HepG2 (cell line): Measurements from ENCODE around the gene TOP3B. TPM values are rescaled to one million over a fixed set of nuclear protein-coding genes. Genes with fewer than 3 reads are reported as not detected.

ENCODE experiments used
- CBX5 ChIP-seq: sonication (generic); formaldehyde crosslinking; IDR thresholded peaks from 2 replicates; pipeline ENCODE4 v1.4.0; 2020; ENCODE audit warnings: missing genetic modification reagents, borderline replicate concordance
- E2F2 ChIP-seq: sonication (generic); formaldehyde crosslinking; IDR thresholded peaks from 2 replicates; pipeline ENCODE4 v1.4.0; 2020; ENCODE audit warnings: missing genetic modification reagents, borderline replicate concordance
- ZFP91 ChIP-seq: sonication (generic); formaldehyde crosslinking; IDR thresholded peaks from 2 replicates; pipeline ENCODE4 v1.9.0; 2022; ENCODE audit warnings: missing genetic modification reagents, mild to moderate bottlenecking, borderline replicate concordance
- ZHX2 ChIP-seq, 2 experiments: sonication (generic) in 1 of 2; formaldehyde crosslinking in 1 of 2; IDR thresholded peaks; 2 replicates each; pipeline versions ENCODE4 v1.6.1 to v1.9.0; 2014 to 2022; ENCODE audit warnings: antibody characterized with exemption in 1 of 2, borderline replicate concordance in 1 of 2, inconsistent platforms in 1 of 2, low read depth in 1 of 2, missing genetic modification reagents in 1 of 2
- ZNF570 ChIP-seq: sonication (generic); formaldehyde crosslinking; IDR thresholded peaks from 2 replicates; pipeline ENCODE4 v1.4.0; 2020; ENCODE audit warnings: mild to moderate bottlenecking, missing genetic modification reagents, borderline replicate concordance
- ZNF775 ChIP-seq: sonication (generic); formaldehyde crosslinking; IDR thresholded peaks from 2 replicates; pipeline ENCODE4 v1.4.0; 2020; ENCODE audit warnings: missing genetic modification reagents, mild to moderate bottlenecking, moderate library complexity, borderline replicate concordance
- polyA plus RNA-seq, 8 experiments: library from polyadenylated mRNA; depleted of rRNA in 3 of 8; stranded (reverse) in 7 of 8; unstranded in 1 of 8; fragments of >200 nt; fragmentation: Illumina TruSeq in 4 of 8; extraction: Trizol in 4 of 8; gene quantifications; 2 replicates each; pipeline versions ENCODE4 v1.2.1 to v1.2.3, GENCODE V29; 2011 to 2016; ENCODE audit warnings: low read depth in 4 of 8, missing spikeins in 1 of 8, mixed read lengths in 1 of 8; ENCODE audit not compliant: insufficient read depth in 1 of 8
- total RNA-seq, 5 experiments: library from RNA; depleted of rRNA; stranded (reverse); fragments of >200 nt; fragmentation: Illumina TruSeq; extraction: Trizol; gene quantifications; 2 replicates each; pipeline ENCODE4 v1.2.3, GENCODE V29; 2016; ENCODE audit warnings: low read depth in 1 of 5
- TF ChIP-seq, protein P1 (sequence below): IDR thresholded peaks from 2 replicates; pipeline ENCODE4 v1.6.1; 2016; ENCODE audit warnings: low read depth, missing genetic modification reagents, missing compliant biosample characterization
- TF ChIP-seq, protein P2 (sequence below): sonication (generic); formaldehyde crosslinking; IDR thresholded peaks from 2 replicates; pipeline ENCODE4 v1.5.0; 2020; ENCODE audit warnings: mild to moderate bottlenecking, missing genetic modification reagents, borderline replicate concordance

The TOP3B gene
- total and polyA plus RNA-seq, 2 of the 13 experiments (the other 11 are each of a cell fraction or from before 2014, with no cell fraction given): 28.5 to 29.7 TPM

DNA sequence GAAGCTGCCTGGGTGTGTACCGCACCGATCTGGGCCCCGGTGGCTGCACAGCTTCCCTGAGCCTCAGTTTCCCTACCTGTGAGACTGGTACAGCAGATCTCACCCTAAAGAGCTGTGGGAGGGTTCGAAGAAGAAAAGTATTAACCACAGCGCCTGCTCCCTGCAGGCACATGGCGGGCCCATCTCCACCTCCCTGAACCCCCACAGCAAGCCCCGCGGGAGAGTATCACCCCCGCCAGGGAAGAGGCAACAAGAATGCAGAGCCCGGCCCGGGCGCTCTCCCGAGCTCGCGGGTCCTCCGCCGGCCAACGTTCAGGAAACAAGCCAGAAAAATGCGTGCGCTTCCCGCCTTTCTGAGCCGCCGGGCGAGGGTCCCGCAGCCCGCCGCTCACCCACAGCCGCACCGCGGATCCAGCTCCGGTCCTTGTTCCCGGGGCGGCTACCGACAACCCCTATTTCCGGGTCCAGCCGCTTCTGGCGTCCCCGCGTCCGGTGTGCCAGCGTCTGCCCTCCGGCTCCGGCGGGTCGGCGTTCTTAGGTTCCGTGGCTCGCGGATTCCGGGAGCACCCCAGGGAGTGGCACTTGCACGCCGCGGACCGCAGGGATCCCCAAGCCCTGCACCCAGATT is at the start of gene TOP3B (continued):
- TF ChIP-seq CBX5 (CRISPR knock-in tag): peak; percentile 98
- TF ChIP-seq E2F2 (CRISPR knock-in tag): no peak; the same call in 1 of the 2 replicates
- peak; percentile 86 for TF ChIP-seq ZFP91 (CRISPR knock-in tag)
- peak; percentile 89 for TF ChIP-seq ZHX2 (IDR thresholded peaks at IDR 0.05; ENCODE audit: low read depth)
- TF ChIP-seq ZHX2 (CRISPR knock-in tag; IDR thresholded peaks at IDR 0.05; ENCODE audit: borderline replicate concordance): no peak
- TF ChIP-seq, protein P1, sequence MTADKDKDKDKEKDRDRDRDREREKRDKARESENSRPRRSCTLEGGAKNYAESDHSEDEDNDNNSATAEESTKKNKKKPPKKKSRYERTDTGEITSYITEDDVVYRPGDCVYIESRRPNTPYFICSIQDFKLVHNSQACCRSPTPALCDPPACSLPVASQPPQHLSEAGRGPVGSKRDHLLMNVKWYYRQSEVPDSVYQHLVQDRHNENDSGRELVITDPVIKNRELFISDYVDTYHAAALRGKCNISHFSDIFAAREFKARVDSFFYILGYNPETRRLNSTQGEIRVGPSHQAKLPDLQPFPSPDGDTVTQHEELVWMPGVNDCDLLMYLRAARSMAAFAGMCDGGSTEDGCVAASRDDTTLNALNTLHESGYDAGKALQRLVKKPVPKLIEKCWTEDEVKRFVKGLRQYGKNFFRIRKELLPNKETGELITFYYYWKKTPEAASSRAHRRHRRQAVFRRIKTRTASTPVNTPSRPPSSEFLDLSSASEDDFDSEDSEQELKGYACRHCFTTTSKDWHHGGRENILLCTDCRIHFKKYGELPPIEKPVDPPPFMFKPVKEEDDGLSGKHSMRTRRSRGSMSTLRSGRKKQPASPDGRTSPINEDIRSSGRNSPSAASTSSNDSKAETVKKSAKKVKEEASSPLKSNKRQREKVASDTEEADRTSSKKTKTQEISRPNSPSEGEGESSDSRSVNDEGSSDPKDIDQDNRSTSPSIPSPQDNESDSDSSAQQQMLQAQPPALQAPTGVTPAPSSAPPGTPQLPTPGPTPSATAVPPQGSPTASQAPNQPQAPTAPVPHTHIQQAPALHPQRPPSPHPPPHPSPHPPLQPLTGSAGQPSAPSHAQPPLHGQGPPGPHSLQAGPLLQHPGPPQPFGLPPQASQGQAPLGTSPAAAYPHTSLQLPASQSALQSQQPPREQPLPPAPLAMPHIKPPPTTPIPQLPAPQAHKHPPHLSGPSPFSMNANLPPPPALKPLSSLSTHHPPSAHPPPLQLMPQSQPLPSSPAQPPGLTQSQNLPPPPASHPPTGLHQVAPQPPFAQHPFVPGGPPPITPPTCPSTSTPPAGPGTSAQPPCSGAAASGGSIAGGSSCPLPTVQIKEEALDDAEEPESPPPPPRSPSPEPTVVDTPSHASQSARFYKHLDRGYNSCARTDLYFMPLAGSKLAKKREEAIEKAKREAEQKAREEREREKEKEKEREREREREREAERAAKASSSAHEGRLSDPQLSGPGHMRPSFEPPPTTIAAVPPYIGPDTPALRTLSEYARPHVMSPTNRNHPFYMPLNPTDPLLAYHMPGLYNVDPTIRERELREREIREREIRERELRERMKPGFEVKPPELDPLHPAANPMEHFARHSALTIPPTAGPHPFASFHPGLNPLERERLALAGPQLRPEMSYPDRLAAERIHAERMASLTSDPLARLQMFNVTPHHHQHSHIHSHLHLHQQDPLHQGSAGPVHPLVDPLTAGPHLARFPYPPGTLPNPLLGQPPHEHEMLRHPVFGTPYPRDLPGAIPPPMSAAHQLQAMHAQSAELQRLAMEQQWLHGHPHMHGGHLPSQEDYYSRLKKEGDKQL (CRISPR knock-in tag): peak; percentile 65
- TF ChIP-seq ZNF570 (CRISPR knock-in tag): peak; percentile 79; the same call in 1 of the 2 replicates
- peak; percentile 48; the same call in 1 of the 2 replicates for TF ChIP-seq ZNF775
- TF ChIP-seq, protein P2, sequence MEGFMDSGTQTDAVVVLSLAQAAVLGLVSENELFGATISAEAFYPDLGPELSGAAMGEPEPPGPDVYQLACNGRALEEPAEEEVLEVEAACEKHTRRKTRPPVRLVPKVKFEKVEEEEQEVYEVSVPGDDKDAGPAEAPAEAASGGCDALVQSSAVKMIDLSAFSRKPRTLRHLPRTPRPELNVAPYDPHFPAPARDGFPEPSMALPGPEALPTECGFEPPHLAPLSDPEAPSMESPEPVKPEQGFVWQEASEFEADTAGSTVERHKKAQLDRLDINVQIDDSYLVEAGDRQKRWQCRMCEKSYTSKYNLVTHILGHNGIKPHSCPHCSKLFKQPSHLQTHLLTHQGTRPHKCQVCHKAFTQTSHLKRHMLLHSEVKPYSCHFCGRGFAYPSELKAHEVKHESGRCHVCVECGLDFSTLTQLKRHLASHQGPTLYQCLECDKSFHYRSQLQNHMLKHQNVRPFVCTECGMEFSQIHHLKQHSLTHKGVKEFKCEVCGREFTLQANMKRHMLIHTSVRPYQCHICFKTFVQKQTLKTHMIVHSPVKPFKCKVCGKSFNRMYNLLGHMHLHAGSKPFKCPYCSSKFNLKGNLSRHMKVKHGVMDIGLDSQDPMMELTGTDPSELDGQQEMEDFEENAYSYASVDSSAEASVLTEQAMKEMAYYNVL (CRISPR knock-in tag): no peak; the same call in 1 of the 2 replicates
